K562 (cell line): Measurements from ENCODE around the gene DHDH. TPM values are rescaled to one million over a fixed set of nuclear protein-coding genes. Genes with fewer than 3 reads are reported as not detected.

Experiments used
- ATAC-seq: fragments of 200-7000 bp; cut with Tn5 transposase; 3 replicates; pipeline ENCODE4 v1.9.1; 2020; ENCODE audit warnings: moderate library complexity
- BruUV-seq: library from RNA; stranded (reverse); fragments of 400-500 nt; replicated peaks from 2 replicates; lab custom pipeline; 2021; lab: Mats Ljungman, UMichigan
- CTCF ChIA-PET: fragments of 300-600 bp; formaldehyde crosslinking; extraction: SDS; loops from one replicate; lab custom pipeline; 2021; ENCODE audit warnings: low intra/inter-chr PET ratio; lab: Yijun Ruan, JAX
- POLR2A ChIA-PET: fragments of 300-600, 350-650 bp; sonication (Branson Sonifier 250); formaldehyde crosslinking; extraction: SDS; loops from one replicate; lab custom pipeline; 2021; ENCODE audit warnings: antibody characterized with exemption, inconsistent platforms; lab: Yijun Ruan, JAX
- DNase-seq, 4 experiments: peaks; one replicate each; pipeline versions ENCODE4 v3.0.0 to v3.0.0-alpha.2; 2011 to 2018; ENCODE audit warnings: low spot score in 3 of 4, mixed read lengths in 3 of 4; ENCODE audit errors: extremely low read depth in 1 of 4
- FAIRE-seq: peaks from 2 replicates; lab custom pipeline; 2011; peaks lifted over from hg19 to GRCh38; lab: Jason Lieb, UNC
- H2AFZ ChIP-seq: 2 replicates; pipeline ENCODE4 v1.6.0; 2011; ENCODE audit warnings: low read depth, low read length, control low read depth, inconsistent platforms
- H3K27ac ChIP-seq: fragments of 200-600 bp; 3 replicates; pipeline ENCODE4 v1.8.0; 2011; ENCODE audit warnings: low read depth, mild to moderate bottlenecking, control low read depth, inconsistent platforms, low read length, moderate library complexity, mixed read lengths; ENCODE audit errors: extremely low read depth
- H3K27me3 ChIP-seq, 2 experiments: fragments of 300-600 bp in 1 of 2; 2 replicates in 1 of 2; 3 replicates in 1 of 2; pipeline versions ENCODE4 v1.6.0 to v1.8.0; 2011; ENCODE audit warnings: inconsistent platforms in 2 of 2, low read length in 2 of 2, mild to moderate bottlenecking in 1 of 2, mixed read lengths in 1 of 2, moderate library complexity in 1 of 2; ENCODE audit not compliant: control insufficient read depth in 2 of 2, insufficient read depth in 2 of 2
- H3K36me3 ChIP-seq: fragments of 300-600 bp; 3 replicates; pipeline ENCODE4 v1.8.0; 2011; ENCODE audit warnings: mild to moderate bottlenecking, low read length, inconsistent platforms; ENCODE audit not compliant: control insufficient read depth, insufficient read depth
- H3K4me1 ChIP-seq, 2 experiments: fragments of 200-600 bp in 1 of 2; replicated peaks in 1 of 2; 2 replicates in 1 of 2; 3 replicates in 1 of 2; pipeline versions ENCODE4 v1.5.1 to v1.8.0; 2011; ENCODE audit warnings: inconsistent platforms in 2 of 2, low read length in 2 of 2, mild to moderate bottlenecking in 1 of 2, mixed read lengths in 1 of 2, moderate library complexity in 1 of 2; ENCODE audit not compliant: control insufficient read depth in 2 of 2, insufficient read depth in 2 of 2
- H3K4me2 ChIP-seq: 2 replicates; pipeline ENCODE4 v1.6.1; 2011; ENCODE audit warnings: low read length, control low read depth, inconsistent platforms, mixed read lengths; ENCODE audit not compliant: insufficient read depth
- H3K4me3 ChIP-seq: fragments of 200-600 bp; sonication (generic), shearing (Covaris generic); 2 replicates; pipeline ENCODE4 v1.5.1; 2016; ENCODE audit warnings: control low read depth, inconsistent platforms
- H3K79me2 ChIP-seq: fragments of 200-600 bp; 3 replicates; pipeline ENCODE4 v1.8.0; 2011; ENCODE audit warnings: low read length, inconsistent platforms; ENCODE audit not compliant: control insufficient read depth, insufficient read depth
- H3K9ac ChIP-seq, 2 experiments: 2 replicates each; pipeline versions ENCODE4 v1.6.0 to v1.6.1; 2011; ENCODE audit warnings: low read depth in 2 of 2, low read length in 2 of 2, control low read depth in 1 of 2, inconsistent platforms in 1 of 2, mild to moderate bottlenecking in 1 of 2, mixed read lengths in 1 of 2; ENCODE audit not compliant: insufficient read depth in 1 of 2
- H3K9me1 ChIP-seq: one replicate; pipeline ENCODE4 v1.6.0; 2011; ENCODE audit warnings: inconsistent platforms, mild to moderate bottlenecking, low read length, moderate library complexity; ENCODE audit not compliant: control insufficient read depth, insufficient read depth
- H3K9me3 ChIP-seq: replicated peaks from 2 replicates; pipeline ENCODE4 v1.5.1; 2011; ENCODE audit warnings: low read depth, low read length, inconsistent platforms; ENCODE audit not compliant: control insufficient read depth, insufficient read depth
- H4K20me1 ChIP-seq: replicated peaks from 2 replicates; pipeline ENCODE4 v1.6.1; 2011; ENCODE audit warnings: low read length, inconsistent platforms, mixed read lengths; ENCODE audit not compliant: control insufficient read depth, insufficient read depth
- FOXK1 ChIP-seq: sonication (generic); formaldehyde crosslinking; IDR thresholded peaks from 2 replicates; pipeline ENCODE4 v1.8.0; 2022; ENCODE audit warnings: missing genetic modification reagents, mild to moderate bottlenecking, borderline replicate concordance
- REST ChIP-seq, 2 experiments: fragments of 450-650 bp; formaldehyde crosslinking in 1 of 2; IDR thresholded peaks; 2 replicates each; pipeline versions ENCODE4 v1.4.0 to v1.6.1; 2014 to 2020; ENCODE audit warnings: mild to moderate bottlenecking in 2 of 2, borderline replicate concordance in 1 of 2, low read depth in 1 of 2
- WGBS: fragments of 100-300 bp; shearing (Covaris generic); methylation state at CpG from one replicate; pipeline ENCODE4 v1.1.6; 2016; ENCODE audit warnings: low coverage, mixed read lengths; ENCODE audit not compliant: insufficient coverage; ENCODE audit errors: missing lambda C conversion rate; 5-methylcytosine and 5-hydroxymethylcytosine counted together
- in situ Hi-C: fragments of 300-500 bp; cut with MboI; formaldehyde crosslinking; loops from 4 replicates; pipeline ENCODE4 v1.15.0; 2018; ENCODE audit warnings: inconsistent platforms, mixed read lengths
- intact Hi-C: fragments of 100-400 bp; cut with micrococcal nuclease; formaldehyde crosslinking; loops from 2 replicates; pipeline ENCODE4 v1.14.2; 2022
- polyA plus RNA-seq, 8 experiments: library from polyadenylated mRNA; depleted of rRNA in 4 of 8; stranded (reverse) in 5 of 8; unstranded in 3 of 8; fragments of >200 nt; fragmentation: Nextera tagmentation in 2 of 8; fragmentation: Illumina TruSeq in 1 of 8; extraction: Ambion mirVana in 2 of 8; extraction: Trizol in 1 of 8; gene quantifications; 2 replicates each; pipeline versions ENCODE4 v1.2.1 to v1.2.3, GENCODE V29; 2011 to 2014; ENCODE audit warnings: inconsistent platforms in 1 of 8, missing spikeins in 1 of 8
- total RNA-seq, 7 experiments: library from RNA; depleted of rRNA in 6 of 7; stranded (reverse); fragments of >200 nt in 6 of 7; fragmentation: Illumina TruSeq in 2 of 7; extraction: Trizol in 2 of 7; gene quantifications; 2 replicates each; pipeline versions ENCODE4 v1.2.1 to v1.2.3, GENCODE V29; 2011 to 2021; ENCODE audit warnings: low replicate concordance in 1 of 7

The DHDH gene
- total and polyA plus RNA-seq, 9 of the 15 experiments (the other 6 are each of a cell fraction or from before 2014, with no cell fraction given) = 0.37 to 1.9 (median 0.87) TPM

- intact Hi-C loops = no loop called here
- ChIA-PET CTCF (no interaction called here), POLR2A (interaction anchor here (2.0 to 9.7 kb wide), 4 partner anchors 10 to 71 kb away, joined by 7 to 205 read pairs (median 58); partner anchors contain the start of genes DHDH, FTL and PPP1R15A)
- FAIRE-seq (no peak), DNase-seq (no peak), ATAC-seq (no peak)
- TF ChIP-seq FOXK1 (CRISPR knock-in tag) (0 out of 2 replicates have a peak, but pooled peaks have one; percentile 30), REST (IDR thresholded peaks at IDR 0.05; ENCODE audit: borderline replicate concordance) (no peak), REST (CRISPR knock-in tag; IDR thresholded peaks at IDR 0.05; ENCODE audit: low read depth) (no peak)
- Histone ChIP-seq H3K36me3 (no peaks in the 10 kb centered on the region), H3K79me2 (peaks cover 1% of the 10 kb centered on the region), H3K9me1 (no peaks in the 10 kb centered on the region), H2AFZ (no peak overlapping the region), H3K27me3 (no peaks in the 10 kb centered on the region), H3K27ac (no peak overlapping the region), H3K9ac (peak overlapping the region in 1 of 2 experiments; percentile 41; a peak in 1 of 4 replicates), H3K4me3 (no peak overlapping the region), H3K4me1 (peaks cover 39 to 73% of the 10 kb centered on the region in 2 experiments), H4K20me1 (no peaks in the 10 kb centered on the region), H3K9me3 (no peaks in the 10 kb centered on the region), H3K4me2 (no peak overlapping the region)
- WGBS = 91% methylated on average over 12 of the region's 21 CpGs
- in situ Hi-C loops = no loop called here
- no TSS peak for BruUV-seq
Observed at GRCh38 chr19:48895226-48895625, 38.3 kb upstream of the DHDH start.
